Activated gamma-delta T cell treated with anti-CD3 and anti-CD28 coated beads, Interleukin-2, amount 50 U/mL, for 16 hours (primary cell): ENCODE results near the gene GABBR2.

Experiments
- DNase-seq: peaks from one replicate; pipeline ENCODE4 v3.0.0-alpha.2; 2020; ENCODE audit warnings: low read depth

Gene GABBR2

DNA sequence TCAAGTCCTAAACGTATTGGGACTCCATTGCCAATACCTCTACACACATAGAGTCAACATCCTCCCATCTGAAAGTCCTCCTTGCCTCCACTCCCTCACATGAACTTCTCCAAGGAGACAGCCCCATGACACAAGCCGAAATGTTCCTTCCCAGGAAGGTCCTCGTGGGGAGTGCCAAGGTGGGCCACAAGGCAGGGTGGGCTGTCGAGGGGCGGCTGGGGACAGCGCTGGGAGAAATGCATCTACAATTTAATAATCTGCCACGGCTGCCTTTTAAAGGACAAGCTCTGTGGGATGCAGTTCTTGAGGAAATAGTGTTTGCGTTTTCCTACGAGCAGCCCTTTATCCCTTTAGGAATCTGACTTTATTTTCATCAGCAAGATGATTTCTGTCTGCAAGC, 138.7 kb downstream of the GABBR2 start:
- DNase-seq, result no peak

GRCh38 chr9:98569491-98569890, 139.2 kb downstream of the GABBR2 start:
- no peak for DNase-seq

- no peak for DNase-seq
These were observed 139.7 kb downstream of the GABBR2 start for GRCh38 chr9:98568909-98569469.

GRCh38 chr9:98568234-98568908, 140.4 kb downstream of the GABBR2 start:
- no peak for DNase-seq

- no peak for DNase-seq
These were observed 141.0 kb downstream of the GABBR2 start for GRCh38 chr9:98567540-98568233.

DNA sequence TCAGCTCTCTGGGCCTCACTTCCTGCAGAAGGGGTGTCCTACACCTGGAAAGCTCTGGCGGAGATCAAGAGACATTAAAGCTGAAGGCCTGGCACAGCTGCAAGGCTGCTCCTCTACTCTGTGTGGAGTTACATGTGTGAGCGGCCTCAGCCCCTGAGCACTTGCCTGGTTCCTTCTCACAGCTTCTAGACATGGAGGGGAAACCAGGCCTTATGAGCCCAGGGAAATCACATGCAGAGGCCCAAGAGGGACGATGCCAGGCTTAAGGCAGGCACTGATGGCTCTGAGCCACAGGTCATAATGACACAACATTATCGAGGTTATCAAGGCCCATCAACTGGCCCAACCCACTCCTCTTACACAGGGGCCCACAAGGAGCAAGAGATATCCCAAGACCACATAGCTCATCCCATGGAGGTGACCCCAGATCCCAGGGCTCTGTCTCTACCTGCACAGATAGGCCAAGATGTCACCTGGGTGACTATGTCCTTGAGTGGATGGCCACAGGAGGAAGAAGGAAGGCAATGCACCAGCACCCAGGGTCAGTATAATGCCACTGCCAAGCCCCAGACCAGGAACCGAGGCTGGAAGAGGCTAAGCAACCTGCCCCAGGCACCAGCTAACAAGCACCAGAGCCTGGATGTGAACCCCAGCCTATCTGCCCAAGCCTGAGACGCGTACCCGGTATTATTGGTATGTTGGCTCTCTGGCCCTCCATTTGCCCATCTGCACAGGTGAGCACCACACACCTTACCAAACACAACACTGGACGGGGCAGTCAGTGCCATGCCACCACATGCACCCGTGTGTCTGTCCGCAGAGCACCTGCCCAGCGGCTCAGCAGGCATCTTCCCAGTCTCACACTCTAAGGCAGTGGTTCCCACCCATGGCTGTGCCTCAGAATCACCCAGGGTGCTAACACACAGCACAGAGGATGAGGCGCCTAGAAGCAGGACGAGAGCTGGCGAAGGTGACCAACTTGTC, 143.3 kb downstream of the GABBR2 start:
- DNase-seq, result no peak

GRCh38 chr9:98564714-98565113, 144.0 kb downstream of the GABBR2 start:
- DNase-seq, result no peak

DNA sequence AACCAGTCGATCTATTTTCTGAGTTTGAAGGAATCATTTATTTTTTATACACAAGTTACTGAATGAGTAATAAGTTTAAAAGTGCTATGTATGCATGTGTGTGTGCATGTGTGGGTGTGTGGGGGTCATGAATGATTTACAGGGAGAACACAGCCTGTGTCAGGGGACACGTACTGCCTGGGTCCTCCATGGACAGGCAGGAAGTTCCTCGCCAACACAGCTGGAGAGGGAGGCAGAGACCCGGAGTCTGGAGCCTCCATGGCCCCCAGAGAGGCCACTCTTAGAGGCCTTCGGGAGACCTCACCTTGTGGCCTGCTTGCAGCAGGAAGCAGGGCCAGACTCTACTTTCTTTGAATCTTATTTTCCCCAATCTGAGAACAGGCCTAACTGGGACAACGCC, 144.7 kb downstream of the GABBR2 start:
- no peak for DNase-seq

GRCh38 chr9:98563212-98563907, 145.4 kb downstream of the GABBR2 start:
- DNase-seq, result no peak

DNA sequence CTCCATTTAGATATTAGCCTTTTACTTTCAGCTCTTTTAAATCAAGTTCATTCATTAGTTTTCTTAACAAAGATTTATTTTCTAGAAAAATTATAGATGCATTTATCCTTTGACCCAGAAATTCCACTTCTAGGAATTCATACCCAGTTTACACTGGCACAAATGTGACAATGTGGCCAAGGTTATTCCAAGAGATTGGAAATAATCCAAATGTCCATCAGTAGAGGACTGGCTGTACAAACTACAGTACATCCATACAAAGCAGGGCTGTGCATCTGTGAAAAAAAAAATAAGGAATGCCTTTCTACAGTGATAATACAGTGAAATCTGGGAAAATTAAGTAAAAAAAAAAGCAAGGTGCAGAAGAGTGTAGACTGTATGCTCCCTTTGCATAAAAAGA, 149.2 kb downstream of the GABBR2 start:
- DNase-seq, result no peak

GRCh38 chr9:98558575-98558974, 150.2 kb downstream of the GABBR2 start:
- no peak for DNase-seq

DNA sequence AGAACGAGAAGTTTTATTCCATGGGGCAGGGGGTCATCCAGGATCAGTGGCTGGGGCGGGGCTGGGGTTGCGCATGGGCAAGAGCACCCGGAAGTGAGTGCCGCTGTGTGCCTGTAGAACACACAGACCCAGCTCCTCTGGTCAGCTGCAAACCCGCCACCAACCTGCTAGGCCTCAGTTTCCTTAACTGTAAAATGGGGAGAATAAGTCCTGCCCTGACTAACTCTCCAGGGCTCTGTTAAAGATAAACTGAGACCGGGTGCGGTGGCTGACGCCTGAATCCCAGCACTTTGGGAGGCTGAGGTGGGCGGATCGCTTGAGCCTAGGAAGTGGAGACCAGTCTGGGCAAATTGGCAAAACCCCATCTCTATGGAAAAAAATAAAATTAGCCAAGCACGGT, 152.2 kb downstream of the GABBR2 start:
- DNase-seq, result no peak

GRCh38 chr9:98555651-98556465, 152.9 kb downstream of the GABBR2 start:
- no peak for DNase-seq

DNA sequence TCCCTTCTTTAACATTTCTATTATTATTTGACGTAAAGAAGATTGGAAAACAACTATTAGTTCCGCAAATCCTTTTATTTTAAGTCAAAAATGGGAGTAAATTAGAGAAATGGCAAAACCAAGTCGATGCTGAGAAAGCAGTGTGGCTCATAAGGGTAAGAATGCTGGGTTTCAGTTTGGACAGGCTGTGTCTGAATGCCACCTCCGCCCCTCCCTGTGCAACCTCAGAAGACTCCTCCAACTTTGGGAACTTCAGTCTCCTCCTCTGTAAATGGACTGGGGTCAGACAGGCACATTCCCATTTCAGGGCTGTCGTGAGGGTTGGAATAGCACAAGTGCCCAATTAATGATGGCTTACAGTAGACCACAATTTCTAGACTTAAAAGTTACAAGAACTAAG, 154.0 kb downstream of the GABBR2 start:
- DNase-seq, result no peak

DNA sequence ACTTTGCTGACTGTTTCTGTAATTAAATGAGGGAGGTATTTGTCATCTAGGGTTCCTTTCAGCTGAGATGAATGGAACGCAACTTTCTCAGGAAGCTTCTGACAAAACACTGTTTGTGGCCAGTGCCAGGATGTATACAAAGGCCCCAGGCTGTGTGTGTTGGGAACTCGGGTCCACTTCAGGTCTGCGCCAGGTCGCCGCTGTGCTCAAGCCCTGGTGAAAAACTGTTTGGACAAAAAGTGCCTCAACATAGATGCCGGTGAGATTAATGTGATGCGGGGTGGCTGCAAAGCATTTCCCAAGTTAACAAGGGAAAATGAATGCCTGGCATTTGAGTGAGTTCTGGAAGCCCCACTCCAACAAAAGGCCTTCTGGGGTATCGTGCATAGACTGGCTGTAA, 156.4 kb downstream of the GABBR2 start:
- DNase-seq, result no peak

DNA sequence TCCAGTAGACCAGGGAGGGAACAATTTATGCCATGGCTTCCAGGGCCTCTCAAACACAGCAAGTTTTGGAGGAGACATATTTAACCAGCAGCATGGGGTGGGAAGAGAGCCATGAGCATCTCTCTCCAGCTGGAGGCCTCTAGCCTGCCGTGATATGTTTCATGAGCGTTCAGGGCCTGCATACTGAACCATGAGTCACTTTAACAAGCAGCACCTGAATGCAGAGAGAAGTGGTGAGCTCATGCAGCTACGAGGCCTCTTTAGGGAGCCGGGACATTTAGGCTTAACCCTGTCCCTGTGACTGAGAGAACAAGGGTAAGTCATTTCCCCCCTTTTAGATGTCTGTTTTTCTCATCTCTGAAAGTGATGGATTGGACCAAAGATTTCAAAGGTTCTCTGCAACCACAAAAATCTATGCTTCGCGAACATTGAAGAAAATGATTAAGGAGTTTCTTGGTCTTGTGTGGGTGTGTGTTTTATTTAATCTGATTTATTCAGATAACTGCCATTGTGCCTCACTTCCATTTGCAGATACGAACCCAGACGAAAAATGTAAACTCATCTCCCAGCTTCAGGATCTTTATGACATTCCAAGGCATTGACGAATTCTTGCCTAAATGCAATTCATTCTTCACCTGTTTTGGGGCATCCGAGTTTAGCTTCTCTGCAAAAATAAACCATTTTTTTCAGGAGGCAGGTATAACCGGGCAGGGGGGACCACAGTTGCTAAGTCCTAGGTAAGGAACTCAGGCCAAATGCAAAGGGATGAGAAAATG, 157.0 kb downstream of the GABBR2 start:
- no peak for DNase-seq

- no peak for DNase-seq
These were observed 158.4 kb downstream of the GABBR2 start for GRCh38 chr9:98550206-98550820.

GRCh38 chr9:98549401-98549800, 159.3 kb downstream of the GABBR2 start:
- DNase-seq, result no peak

GRCh38 chr9:98547606-98548005, 161.1 kb downstream of the GABBR2 start:
- no peak for DNase-seq

- DNase-seq, result no peak
These were observed 163.7 kb downstream of the GABBR2 start for GRCh38 chr9:98545021-98545420.
